Measurements from ENCODE around the gene GPRC5C.

GPRC5C gene

GRCh38 chr17:74467221-74467951 is 35.5 kb downstream of the GPRC5C start:
- H3K4me3 ChIP-seq (ENCODE audit: low read depth, low read length) = no peak overlapping the region
- DNase-seq (ENCODE audit: low read depth, low spot score) = no peak
- ChIA-PET POLR2A (no interaction called here), CTCF (interaction anchor here (1.5 kb wide), 1 partner anchor 100 kb away, joined by 4 read pairs; the partner anchor contains the start of gene GPR142)
- TF ChIP-seq CTCF (IDR thresholded peaks at IDR 0.05; ENCODE audit: insufficient read depth, low read length, missing control alignments) = no peak

- ChIA-PET POLR2A (no interaction called here), CTCF (interaction anchor here (1.0 to 1.2 kb wide), 3 partner anchors 14 to 103 kb away, joined by 3 to 5 read pairs (median 4); no protein-coding TSS in a partner anchor)
- no peak for TF ChIP-seq CTCF (IDR thresholded peaks at IDR 0.05; ENCODE audit: insufficient read depth, low read length, missing control alignments)
- DNase-seq (ENCODE audit: low read depth, low spot score) = no peak
- no peak overlapping the region for H3K4me3 ChIP-seq (ENCODE audit: low read depth, low read length)
These were observed 39.5 kb downstream of the GPRC5C start for GRCh38 chr17:74471341-74471740.

- TF ChIP-seq CTCF (IDR thresholded peaks at IDR 0.05; ENCODE audit: insufficient read depth, low read length, missing control alignments) = no peak
- DNase-seq (ENCODE audit: low read depth, low spot score) = no peak
- ChIA-PET CTCF (no interaction called here), POLR2A (no interaction called here)
- H3K4me3 ChIP-seq (ENCODE audit: low read depth, low read length) = no peak overlapping the region
These were observed 41.0 kb downstream of the GPRC5C start for GRCh38 chr17:74472890-74473289.

- CTCF ChIA-PET = no interaction called here
- H3K4me3 ChIP-seq (ENCODE audit: low read depth, low read length) = no peak overlapping the region
- DNase-seq (ENCODE audit: low read depth, low spot score) = no peak
- TF ChIP-seq CTCF (IDR thresholded peaks at IDR 0.05; ENCODE audit: insufficient read depth, low read length, missing control alignments) = no peak
- POLR2A ChIA-PET = no interaction called here
These were observed 41.4 kb downstream of the GPRC5C start for GRCh38 chr17:74473294-74473693.

GRCh38 chr17:74474043-74474792 is 42.3 kb downstream of the GPRC5C start:
- no peak overlapping the region for H3K4me3 ChIP-seq (ENCODE audit: low read depth, low read length)
- ChIA-PET POLR2A (no interaction called here), CTCF (no interaction called here)

More at GRCh38 chr17:74474043-74474792, 42.3 kb downstream of the GPRC5C start:
- TF ChIP-seq CTCF (IDR thresholded peaks at IDR 0.05; ENCODE audit: insufficient read depth, low read length, missing control alignments) = no peak
- DNase-seq (ENCODE audit: low read depth, low spot score) = no peak
